VCaP (cell line): ENCODE results near the gene PNPO.
"Not testable (repeated sequence)": the region's sequence is repeated elsewhere in the genome, so short reads cannot be mapped to it uniquely, and the experiment has no call there.

Experiments
- H3K27ac ChIP-seq: fragments of 450-650 bp; 2 replicates; pipeline ENCODE4 v1.5.1; 2017
- TF ChIP-seq, protein P1 (sequence below): fragments of 450-650 bp; conservative IDR thresholded peaks from 2 replicates; pipeline ENCODE4 v1.5.1; 2017; ENCODE audit warnings: mild to moderate bottlenecking, moderate library complexity

PNPO gene

DNA sequence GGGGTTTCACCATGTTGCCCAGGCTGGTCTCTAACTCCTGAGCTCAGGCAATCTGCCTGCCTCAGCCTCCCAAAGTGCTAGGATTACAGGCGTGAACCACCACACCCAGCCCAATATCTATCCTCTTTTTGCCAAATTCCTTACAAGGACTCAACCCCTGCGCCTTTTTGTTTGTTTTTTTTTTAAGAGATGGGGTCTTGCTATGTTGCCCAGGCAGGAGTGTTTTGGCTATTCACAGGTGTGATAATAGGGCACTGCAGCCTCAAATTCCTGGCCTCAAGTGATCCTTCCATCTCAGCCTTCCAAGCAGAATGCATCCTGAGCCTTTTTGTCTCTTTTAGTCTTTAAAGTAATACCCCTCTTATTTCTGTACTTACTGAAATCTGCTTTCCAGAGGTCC lies 28.3 kb upstream of the PNPO start:
- no peak overlapping the region for H3K27ac ChIP-seq
- TF ChIP-seq, protein P1, sequence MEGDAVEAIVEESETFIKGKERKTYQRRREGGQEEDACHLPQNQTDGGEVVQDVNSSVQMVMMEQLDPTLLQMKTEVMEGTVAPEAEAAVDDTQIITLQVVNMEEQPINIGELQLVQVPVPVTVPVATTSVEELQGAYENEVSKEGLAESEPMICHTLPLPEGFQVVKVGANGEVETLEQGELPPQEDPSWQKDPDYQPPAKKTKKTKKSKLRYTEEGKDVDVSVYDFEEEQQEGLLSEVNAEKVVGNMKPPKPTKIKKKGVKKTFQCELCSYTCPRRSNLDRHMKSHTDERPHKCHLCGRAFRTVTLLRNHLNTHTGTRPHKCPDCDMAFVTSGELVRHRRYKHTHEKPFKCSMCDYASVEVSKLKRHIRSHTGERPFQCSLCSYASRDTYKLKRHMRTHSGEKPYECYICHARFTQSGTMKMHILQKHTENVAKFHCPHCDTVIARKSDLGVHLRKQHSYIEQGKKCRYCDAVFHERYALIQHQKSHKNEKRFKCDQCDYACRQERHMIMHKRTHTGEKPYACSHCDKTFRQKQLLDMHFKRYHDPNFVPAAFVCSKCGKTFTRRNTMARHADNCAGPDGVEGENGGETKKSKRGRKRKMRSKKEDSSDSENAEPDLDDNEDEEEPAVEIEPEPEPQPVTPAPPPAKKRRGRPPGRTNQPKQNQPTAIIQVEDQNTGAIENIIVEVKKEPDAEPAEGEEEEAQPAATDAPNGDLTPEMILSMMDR: no peak

DNA sequence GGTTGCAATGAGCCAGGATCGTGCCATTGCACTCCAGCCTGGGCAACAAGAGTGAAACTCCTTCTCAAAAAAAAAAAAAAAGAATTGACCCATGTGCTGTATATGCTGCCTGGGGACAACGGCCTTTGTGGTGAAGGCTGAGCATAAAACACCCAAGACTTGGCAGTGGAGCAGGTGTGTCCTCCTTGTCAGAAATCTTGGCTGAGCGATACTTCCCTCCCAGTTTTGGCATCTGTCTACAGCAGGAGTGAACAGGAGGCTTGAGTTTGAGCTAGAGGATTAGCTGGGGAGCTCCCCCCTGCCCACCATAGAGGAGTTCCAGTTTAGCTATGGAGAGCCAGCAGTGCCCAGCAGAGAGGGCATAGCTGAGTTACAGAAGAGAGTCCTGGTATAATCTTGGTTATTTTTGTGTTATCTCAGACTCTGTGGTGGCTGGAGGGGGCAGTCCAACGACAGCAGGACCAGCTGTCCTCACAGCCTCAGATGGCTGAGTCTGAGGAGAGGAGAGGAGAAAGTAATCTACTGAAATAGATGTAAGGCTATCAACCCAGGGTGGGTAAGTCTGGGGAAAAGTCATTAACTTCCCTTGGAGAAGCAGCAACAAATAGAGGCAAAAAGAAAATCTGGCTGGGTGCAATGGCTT lies 26.9 kb upstream of the PNPO start:
- no peak overlapping the region for H3K27ac ChIP-seq
- TF ChIP-seq, protein P1: no peak

DNA sequence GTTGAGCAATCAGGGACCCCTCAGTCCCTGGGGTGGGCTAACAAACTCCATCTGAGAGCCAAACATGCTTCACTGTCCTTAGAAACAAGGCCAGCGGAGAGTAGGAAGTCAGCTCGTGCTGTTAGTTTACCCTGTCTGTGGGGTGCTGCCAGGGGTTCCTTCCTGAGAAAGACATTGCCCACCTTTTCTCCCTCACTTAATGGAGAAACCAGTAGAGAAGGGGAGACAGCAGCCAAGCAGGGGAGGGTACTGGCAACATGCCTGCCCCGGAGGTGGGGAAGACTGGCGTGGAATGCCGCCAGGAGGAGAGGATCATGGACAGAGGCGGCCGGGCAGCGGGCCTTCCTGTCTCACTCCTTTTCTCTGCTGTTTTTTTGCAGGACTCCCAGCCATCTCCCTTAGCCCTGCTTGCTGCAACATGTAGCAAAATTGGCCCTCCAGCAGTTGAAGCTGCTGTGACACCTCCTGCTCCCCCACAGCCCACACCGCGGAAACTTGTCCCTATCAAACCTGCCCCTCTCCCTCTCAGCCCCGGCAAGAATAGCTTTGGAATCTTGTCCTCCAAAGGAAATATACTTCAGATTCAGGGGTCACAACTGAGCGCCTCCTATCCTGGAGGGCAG lies 25.5 kb upstream of the PNPO start:
- no peak overlapping the region for H3K27ac ChIP-seq
- TF ChIP-seq, protein P1: no peak

DNA sequence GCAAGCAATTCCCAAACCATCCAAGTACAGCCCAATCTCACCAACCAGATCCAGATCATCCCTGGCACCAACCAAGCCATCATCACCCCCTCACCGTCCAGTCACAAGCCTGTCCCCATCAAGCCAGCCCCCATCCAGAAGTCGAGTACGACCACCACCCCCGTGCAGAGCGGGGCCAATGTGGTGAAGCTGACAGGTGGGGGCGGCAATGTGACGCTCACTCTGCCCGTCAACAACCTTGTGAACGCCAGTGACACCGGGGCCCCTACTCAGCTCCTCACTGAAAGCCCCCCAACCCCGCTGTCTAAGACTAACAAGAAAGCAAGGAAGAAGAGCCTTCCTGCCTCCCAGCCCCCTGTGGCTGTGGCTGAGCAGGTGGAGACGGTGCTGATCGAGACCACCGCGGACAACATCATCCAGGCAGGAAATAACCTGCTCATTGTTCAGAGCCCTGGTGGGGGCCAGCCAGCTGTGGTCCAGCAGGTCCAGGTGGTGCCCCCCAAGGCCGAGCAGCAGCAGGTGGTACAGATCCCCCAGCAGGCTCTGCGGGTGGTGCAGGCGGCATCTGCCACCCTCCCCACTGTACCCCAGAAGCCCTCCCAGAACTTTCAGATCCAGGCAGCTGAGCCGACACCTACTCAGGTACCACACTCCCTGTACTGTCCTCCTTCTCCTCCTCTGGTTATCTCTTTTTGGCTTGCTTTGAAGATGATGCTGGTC lies 24.7 kb upstream of the PNPO start:
- TF ChIP-seq, protein P1: no peak
- no peak overlapping the region for H3K27ac ChIP-seq

DNA sequence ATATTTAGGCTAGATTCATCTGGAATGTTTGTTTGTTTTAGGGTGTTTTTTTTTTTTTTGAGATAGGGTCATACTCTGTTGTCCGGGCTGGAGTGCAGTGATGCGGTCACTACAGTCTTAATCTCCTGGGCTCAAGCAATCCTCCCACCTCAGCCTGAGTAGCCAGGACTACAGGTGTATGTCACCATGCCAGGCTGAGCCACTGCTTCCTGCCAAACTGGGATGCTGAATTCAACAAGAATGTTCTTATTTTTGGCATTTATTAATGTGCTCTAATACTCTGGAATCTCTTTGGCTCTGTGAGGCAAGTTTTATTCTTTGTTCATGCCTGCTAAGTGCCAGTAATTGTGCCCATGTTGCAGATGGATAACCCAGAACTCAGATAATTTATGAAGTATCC lies 23.8 kb upstream of the PNPO start:
- H3K27ac ChIP-seq: no peak overlapping the region
- TF ChIP-seq, protein P1: no peak

DNA sequence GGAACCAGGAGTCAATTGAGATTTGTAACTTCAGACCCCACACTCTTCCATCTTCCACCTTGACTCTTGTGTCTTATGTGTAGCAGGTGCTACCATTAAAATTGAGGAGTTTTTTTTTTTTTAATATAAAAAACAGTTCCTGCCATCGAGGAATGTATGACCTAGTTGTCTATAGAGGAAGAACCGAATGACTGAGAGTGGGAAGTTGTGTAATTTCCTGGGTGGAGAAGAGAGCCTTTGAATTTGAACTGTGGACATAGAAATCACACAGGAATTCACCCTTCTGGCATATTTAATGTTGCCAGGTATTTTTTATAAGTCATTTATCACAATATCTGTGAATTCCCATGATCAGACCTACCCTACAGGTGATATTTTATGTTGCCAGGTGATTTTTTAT lies 23.4 kb upstream of the PNPO start:
- no peak overlapping the region for H3K27ac ChIP-seq
- TF ChIP-seq, protein P1: no peak

DNA sequence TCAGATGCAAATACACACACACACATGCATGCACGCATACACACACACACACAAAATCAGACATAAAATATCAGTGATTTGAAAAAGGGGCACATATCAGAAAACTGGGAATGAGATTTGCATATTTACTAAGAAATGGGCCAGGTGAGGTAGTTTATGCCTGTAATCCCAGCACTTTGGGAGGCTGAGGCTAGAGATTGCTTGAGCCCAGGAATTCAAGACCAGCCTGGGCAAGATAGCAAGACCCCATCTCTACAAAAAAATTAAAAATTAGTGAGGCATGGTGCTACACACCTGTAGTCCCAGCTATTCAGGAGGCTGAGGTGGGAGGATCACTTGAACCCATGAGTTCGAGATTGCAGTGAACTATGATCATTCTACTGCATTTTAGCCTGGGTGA lies 22.4 kb upstream of the PNPO start:
- TF ChIP-seq, protein P1: no peak
- H3K27ac ChIP-seq: no peak overlapping the region

DNA sequence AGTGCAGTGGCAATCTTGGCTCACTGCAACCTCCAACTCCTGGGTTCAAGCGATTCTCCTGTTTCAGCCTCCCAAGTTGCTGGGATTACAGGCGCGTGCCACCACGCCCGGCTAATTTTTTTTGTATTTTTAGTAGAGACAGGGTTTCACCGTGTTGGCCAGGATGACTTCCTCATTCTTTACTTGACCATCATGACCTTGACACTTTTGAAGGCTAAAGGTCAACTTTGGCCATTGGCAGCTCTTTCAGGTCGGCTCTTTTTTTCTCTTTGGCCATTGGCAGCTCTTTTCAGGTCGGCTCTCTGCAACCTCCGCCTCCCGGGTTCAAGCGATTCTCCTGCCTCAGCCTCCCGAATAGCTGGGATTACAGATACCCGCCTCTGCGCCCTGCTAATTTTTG lies 21.5 kb upstream of the PNPO start:
- not testable (repeated sequence) for H3K27ac ChIP-seq
